OCI-LY1 (cell line): ENCODE results near the gene RSF1.

ENCODE experiments used
- H2AFZ ChIP-seq: fragments of 200-600 bp; sonication (generic), shearing (Covaris generic); 2 replicates; pipeline ENCODE4 v1.6.0; 2014; ENCODE audit warnings: antibody characterized with exemption, mild to moderate bottlenecking, low read length
- H3F3A ChIP-seq: fragments of 200-600 bp; sonication (generic), shearing (Covaris generic); 2 replicates; pipeline ENCODE4 v1.6.0; 2014; ENCODE audit warnings: mild to moderate bottlenecking, antibody characterized with exemption, low read length, moderate library complexity; ENCODE audit not compliant: insufficient read depth
- H3K27ac ChIP-seq: fragments of 200-600 bp; sonication (generic); 2 replicates; pipeline ENCODE4 v1.5.1; 2014; ENCODE audit warnings: low read length, mixed run types, mild to moderate bottlenecking, low read depth; ENCODE audit not compliant: poor library complexity, severe bottlenecking
- H3K27me3 ChIP-seq: fragments of 200-600 bp; sonication (generic); 2 replicates; pipeline ENCODE4 v1.6.0; 2014; ENCODE audit warnings: antibody characterized with exemption, mild to moderate bottlenecking, low read length, moderate library complexity; ENCODE audit not compliant: insufficient read depth
- H3K36me3 ChIP-seq: fragments of 200-600 bp; sonication (generic); 2 replicates; pipeline ENCODE4 v1.6.1; 2014; ENCODE audit warnings: mild to moderate bottlenecking, antibody characterized with exemption, low read length, moderate library complexity, mixed read lengths; ENCODE audit not compliant: insufficient read depth
- H3K4me1 ChIP-seq: fragments of 200-600 bp; sonication (generic); 2 replicates; pipeline ENCODE4 v1.5.1; 2014; ENCODE audit warnings: mild to moderate bottlenecking, low read length, moderate library complexity; ENCODE audit not compliant: insufficient read depth, severe bottlenecking
- H3K4me2 ChIP-seq: fragments of 200-600 bp; sonication (generic), shearing (Covaris generic); 2 replicates; pipeline ENCODE4 v1.6.1; 2014; ENCODE audit warnings: low read length
- H3K4me3 ChIP-seq: fragments of 200-600 bp; sonication (generic); 2 replicates; pipeline ENCODE4 v1.5.1; 2014; ENCODE audit warnings: low read length, low read depth, mild to moderate bottlenecking, mixed read lengths; ENCODE audit not compliant: poor library complexity, severe bottlenecking
- H3K79me2 ChIP-seq: fragments of 200-600 bp; shearing (Covaris generic); 2 replicates; pipeline ENCODE4 v1.6.1; 2016; ENCODE audit warnings: mixed run types, low read length, mixed read lengths; ENCODE audit not compliant: insufficient read depth
- H3K9ac ChIP-seq: fragments of 200-600 bp; sonication (generic), shearing (Covaris generic); 2 replicates; pipeline ENCODE4 v1.6.1; 2014; ENCODE audit warnings: mild to moderate bottlenecking, low read length, mixed read lengths
- H3K9me2 ChIP-seq: fragments of 200-600 bp; sonication (generic), shearing (Covaris generic); 2 replicates; pipeline ENCODE4 v1.6.1; 2014; ENCODE audit warnings: low read depth, mild to moderate bottlenecking, low read length, mixed read lengths
- H3K9me3 ChIP-seq: fragments of 200-600 bp; shearing (Covaris generic); 2 replicates; pipeline ENCODE4 v1.6.1; 2014; ENCODE audit warnings: low read length, mixed read lengths
- H4K20me1 ChIP-seq: fragments of 200-600 bp; sonication (generic), shearing (Covaris generic); 2 replicates; pipeline ENCODE4 v1.6.0; 2016; ENCODE audit warnings: mild to moderate bottlenecking, low read length; ENCODE audit not compliant: insufficient read depth
- EZH2 ChIP-seq: fragments of 200-600 bp; sonication (generic), shearing (Covaris generic); IDR thresholded peaks from 2 replicates; pipeline ENCODE4 v1.8.0; 2017; ENCODE audit warnings: borderline replicate concordance, mixed run types, mild to moderate bottlenecking, antibody characterized with exemption, low read length, moderate library complexity, mixed read lengths
- TF ChIP-seq, protein P1 (sequence below): fragments of 200-600 bp; sonication (generic), shearing (Covaris generic); IDR thresholded peaks from 2 replicates; pipeline ENCODE4 v1.5.1; 2017; ENCODE audit warnings: mild to moderate bottlenecking, antibody characterized with exemption, low read length, moderate library complexity, mixed read lengths

The RSF1 gene

DNA sequence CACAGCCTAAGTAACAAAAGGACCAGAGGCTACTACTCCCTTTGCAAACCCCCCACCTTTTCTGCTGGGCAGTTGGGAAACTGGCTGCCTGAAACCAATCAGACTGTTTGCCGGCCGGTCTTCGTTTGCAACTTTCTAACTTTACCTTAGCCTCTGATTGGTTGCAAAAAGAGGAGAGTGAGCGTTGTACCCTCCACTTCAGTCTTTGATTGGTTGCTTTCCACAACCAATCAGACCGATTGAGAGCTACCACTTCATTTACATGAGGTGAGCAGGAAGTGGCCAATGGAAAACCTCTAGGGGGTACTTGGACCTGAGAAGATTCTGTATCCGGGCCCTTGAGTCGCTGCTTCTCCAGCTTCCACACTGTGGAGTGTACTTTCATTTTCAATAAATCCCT, 164.2 kb downstream of the RSF1 start:
- no peaks in the 10 kb centered on the region for H3F3A ChIP-seq
- no peak overlapping the region for H3K4me2 ChIP-seq
- no peaks in the 10 kb centered on the region for H3K27me3 ChIP-seq
- peaks cover 15% of the 10 kb centered on the region for H3K4me1 ChIP-seq
- no peaks in the 10 kb centered on the region for H3K79me2 ChIP-seq
- no peak overlapping the region for H3K9ac ChIP-seq
- no peak overlapping the region for H2AFZ ChIP-seq
- TF ChIP-seq EZH2, result no peak
- TF ChIP-seq, protein P1, sequence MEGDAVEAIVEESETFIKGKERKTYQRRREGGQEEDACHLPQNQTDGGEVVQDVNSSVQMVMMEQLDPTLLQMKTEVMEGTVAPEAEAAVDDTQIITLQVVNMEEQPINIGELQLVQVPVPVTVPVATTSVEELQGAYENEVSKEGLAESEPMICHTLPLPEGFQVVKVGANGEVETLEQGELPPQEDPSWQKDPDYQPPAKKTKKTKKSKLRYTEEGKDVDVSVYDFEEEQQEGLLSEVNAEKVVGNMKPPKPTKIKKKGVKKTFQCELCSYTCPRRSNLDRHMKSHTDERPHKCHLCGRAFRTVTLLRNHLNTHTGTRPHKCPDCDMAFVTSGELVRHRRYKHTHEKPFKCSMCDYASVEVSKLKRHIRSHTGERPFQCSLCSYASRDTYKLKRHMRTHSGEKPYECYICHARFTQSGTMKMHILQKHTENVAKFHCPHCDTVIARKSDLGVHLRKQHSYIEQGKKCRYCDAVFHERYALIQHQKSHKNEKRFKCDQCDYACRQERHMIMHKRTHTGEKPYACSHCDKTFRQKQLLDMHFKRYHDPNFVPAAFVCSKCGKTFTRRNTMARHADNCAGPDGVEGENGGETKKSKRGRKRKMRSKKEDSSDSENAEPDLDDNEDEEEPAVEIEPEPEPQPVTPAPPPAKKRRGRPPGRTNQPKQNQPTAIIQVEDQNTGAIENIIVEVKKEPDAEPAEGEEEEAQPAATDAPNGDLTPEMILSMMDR, result no peak
- H4K20me1 ChIP-seq, result no peaks in the 10 kb centered on the region
- H3K4me3 ChIP-seq, result no peak overlapping the region
- H3K9me2 ChIP-seq, result no peaks in the 10 kb centered on the region
- no peaks in the 10 kb centered on the region for H3K36me3 ChIP-seq
- H3K27ac ChIP-seq, result no peak overlapping the region
- H3K9me3 ChIP-seq, result no peaks in the 10 kb centered on the region

DNA sequence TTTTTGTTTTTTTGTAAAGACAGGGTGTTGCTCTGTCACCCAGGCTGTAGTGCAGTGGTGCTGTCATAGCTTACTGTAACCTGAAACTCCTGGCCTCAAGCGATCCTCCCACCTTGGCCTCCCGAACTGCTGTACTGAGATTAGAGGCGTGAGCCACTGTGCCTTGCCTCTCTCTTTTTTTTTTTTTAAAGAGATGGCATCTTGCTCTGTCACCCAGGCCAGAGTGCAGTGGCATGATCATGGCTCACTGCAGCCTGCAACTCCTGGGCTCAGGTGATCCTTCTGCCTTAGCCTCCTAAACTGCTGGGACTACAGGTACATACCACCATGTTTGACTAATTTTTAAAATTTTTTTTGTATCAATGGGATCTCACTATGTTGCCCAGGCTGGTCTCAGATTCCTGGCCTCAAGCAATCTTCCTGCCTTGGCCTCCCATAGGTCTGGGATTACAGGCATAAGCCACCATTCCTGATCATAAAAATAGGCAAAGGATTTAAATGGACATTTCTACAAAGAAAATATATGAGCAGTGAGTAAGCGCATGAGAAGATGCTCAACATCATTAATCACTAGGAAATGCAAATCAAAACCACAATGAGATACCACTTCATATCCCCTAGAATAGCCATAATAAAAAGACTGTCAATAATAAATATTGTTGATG, 165.6 kb downstream of the RSF1 start:
- Histone ChIP-seq H4K20me1 (no peaks in the 10 kb centered on the region), H3K4me3 (no peak overlapping the region), H3K9me2 (no peaks in the 10 kb centered on the region), H3K9ac (no peak overlapping the region), H3K9me3 (no peaks in the 10 kb centered on the region), H3K36me3 (no peaks in the 10 kb centered on the region), H3K27me3 (no peaks in the 10 kb centered on the region), H3K4me2 (no peak overlapping the region), H3F3A (no peaks in the 10 kb centered on the region), H2AFZ (no peak overlapping the region), H3K27ac (no peak overlapping the region), H3K79me2 (no peaks in the 10 kb centered on the region), H3K4me1 (no peaks in the 10 kb centered on the region)
- TF ChIP-seq, protein P1, result no peak
- no peak for TF ChIP-seq EZH2

DNA sequence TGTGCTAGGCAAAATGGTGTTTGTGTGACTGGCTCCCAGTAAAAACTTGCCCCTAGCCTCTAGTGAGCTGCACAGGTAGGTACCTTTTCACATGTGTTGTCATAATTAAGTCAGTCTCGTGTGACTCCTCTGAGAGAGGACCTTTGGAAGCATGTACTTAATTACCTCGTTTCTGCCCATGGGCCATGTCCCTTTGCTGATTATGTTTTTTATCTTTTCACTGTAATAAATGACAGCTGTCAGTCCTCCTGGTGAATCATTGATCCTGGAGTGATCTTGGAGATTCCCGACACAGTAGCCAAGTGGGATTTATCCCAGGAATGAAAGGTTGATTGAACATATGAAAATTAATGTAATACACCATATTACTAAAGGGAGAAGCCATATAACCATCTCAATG, 170.4 kb downstream of the RSF1 start:
- no peak overlapping the region for H2AFZ ChIP-seq

DNA sequence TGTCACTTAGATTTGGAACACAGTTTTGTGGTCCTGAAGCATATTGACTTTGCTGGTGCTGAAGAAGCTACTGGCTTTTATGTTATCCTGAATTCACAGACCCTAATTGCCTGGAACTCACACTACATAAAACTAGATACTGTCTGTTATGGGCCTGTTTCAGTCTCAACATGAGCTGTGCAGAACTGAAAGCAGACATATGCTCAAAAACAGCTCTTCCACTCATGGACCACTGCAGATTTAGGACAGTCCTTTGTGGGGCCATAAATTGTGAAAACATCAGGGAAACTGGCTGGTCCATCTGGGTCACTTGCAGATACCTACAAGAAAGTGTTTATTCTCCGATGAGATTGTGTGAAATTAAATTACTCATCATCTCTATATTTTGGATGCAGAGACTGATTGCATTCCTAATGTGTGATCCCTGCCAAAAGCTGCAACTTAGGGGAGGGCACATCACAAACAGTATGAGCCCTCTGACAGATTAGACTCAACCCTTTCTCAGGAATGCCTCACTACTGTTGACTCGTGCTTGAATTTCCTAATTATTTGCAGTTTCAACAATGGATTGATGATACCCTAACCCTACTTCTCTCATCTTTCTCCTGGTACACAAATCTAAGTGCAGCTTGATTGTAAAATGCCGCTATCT, 172.7 kb downstream of the RSF1 start:
- H3K27ac ChIP-seq, result no peak overlapping the region
- TF ChIP-seq, protein P1, result no peak
- TF ChIP-seq EZH2, result no peak
- no peak overlapping the region for H3K9ac ChIP-seq
- H3F3A ChIP-seq, result no peaks in the 10 kb centered on the region
- H3K27me3 ChIP-seq, result no peaks in the 10 kb centered on the region
- no peaks in the 10 kb centered on the region for H3K9me3 ChIP-seq
- no peak overlapping the region for H2AFZ ChIP-seq
- no peak overlapping the region for H3K4me2 ChIP-seq
- no peaks in the 10 kb centered on the region for H3K9me2 ChIP-seq
- no peak overlapping the region for H3K4me3 ChIP-seq
- no peaks in the 10 kb centered on the region for H4K20me1 ChIP-seq
- peaks cover 5% of the 10 kb centered on the region for H3K4me1 ChIP-seq
- H3K36me3 ChIP-seq, result no peaks in the 10 kb centered on the region
- H3K79me2 ChIP-seq, result no peaks in the 10 kb centered on the region

More for the DNA sequence above, 170.4 kb downstream of the RSF1 start:
- H3F3A ChIP-seq, result no peaks in the 10 kb centered on the region
- no peaks in the 10 kb centered on the region for H3K27me3 ChIP-seq
- H3K4me2 ChIP-seq, result no peak overlapping the region
- no peak overlapping the region for H3K9ac ChIP-seq
- H3K4me3 ChIP-seq, result no peak overlapping the region
- no peaks in the 10 kb centered on the region for H3K36me3 ChIP-seq
- H3K4me1 ChIP-seq, result no peaks in the 10 kb centered on the region
- H3K27ac ChIP-seq, result no peak overlapping the region
- H3K9me3 ChIP-seq, result no peaks in the 10 kb centered on the region
- H3K79me2 ChIP-seq, result no peaks in the 10 kb centered on the region
- TF ChIP-seq EZH2, result no peak
- no peaks in the 10 kb centered on the region for H4K20me1 ChIP-seq
- H3K9me2 ChIP-seq, result no peaks in the 10 kb centered on the region
